GM12878 (cell line): ENCODE results near the gene NKX2-8. TPM values are rescaled to one million over a fixed set of nuclear protein-coding genes. Genes with fewer than 3 reads are reported as not detected.

ENCODE experiments used
- ATAC-seq: fragments of 200-7000 bp; cut with Tn5 transposase; 3 replicates; pipeline ENCODE4 v1.9.1; 2020; ENCODE audit warnings: mild to moderate bottlenecking, moderate library complexity
- BruUV-seq: library from RNA; stranded (reverse); fragments of 400-500 nt; replicated peaks from 2 replicates; lab custom pipeline; 2021; lab: Mats Ljungman, UMichigan
- CTCF ChIA-PET: fragments of 300-600 bp; sonication (Branson Sonifier 250); formaldehyde crosslinking; extraction: SDS; loops from one replicate; lab custom pipeline; 2021; ENCODE audit warnings: inconsistent platforms; lab: Yijun Ruan, JAX
- POLR2A ChIA-PET: fragments of 350-600 bp; formaldehyde crosslinking; extraction: SDS; loops from one replicate; lab custom pipeline; 2021; ENCODE audit warnings: inconsistent platforms; lab: Charles Lee
- RAD21 ChIA-PET: fragments of 300-600 bp; sonication (Branson Sonifier 250); formaldehyde crosslinking; loops from one replicate; lab custom pipeline; 2023; ENCODE audit warnings: antibody characterized with exemption; ENCODE audit not compliant: unreplicated experiment; lab: Charles Lee
- SMC1A ChIA-PET: fragments of 300-600 bp; sonication (Branson Sonifier 250); formaldehyde crosslinking; loops from one replicate; lab custom pipeline; 2023; ENCODE audit not compliant: unreplicated experiment, uncharacterized antibody; lab: Charles Lee
- DNase-seq: peaks from one replicate; pipeline ENCODE4 v3.0.0-alpha.2; 2011; ENCODE audit warnings: low read depth, low spot score
- FAIRE-seq: peaks from 3 replicates; lab custom pipeline; 2011; peaks lifted over from hg19 to GRCh38; lab: Jason Lieb, UNC
- H2AFZ ChIP-seq: 2 replicates; pipeline ENCODE4 v1.6.0; 2011; ENCODE audit warnings: low read depth, low read length, control low read depth; ENCODE audit not compliant: control insufficient read depth
- H3K27ac ChIP-seq: 2 replicates; pipeline ENCODE4 v1.5.1; 2011; ENCODE audit warnings: control low read depth; ENCODE audit not compliant: control insufficient read depth, insufficient read depth
- H3K27me3 ChIP-seq, 2 experiments: replicated peaks in 1 of 2; 2 replicates each; pipeline versions ENCODE4 v1.6.0 to v1.6.1; 2011; ENCODE audit warnings: low read length in 1 of 2; ENCODE audit not compliant: control insufficient read depth in 2 of 2, insufficient read depth in 2 of 2
- H3K36me3 ChIP-seq, 2 experiments: 2 replicates each; pipeline ENCODE4 v1.5.1; 2011; ENCODE audit warnings: low read length in 1 of 2; ENCODE audit not compliant: control insufficient read depth in 2 of 2, insufficient read depth in 2 of 2
- H3K4me1 ChIP-seq: 2 replicates; pipeline ENCODE4 v1.6.1; 2011; ENCODE audit warnings: mild to moderate bottlenecking, low read length, moderate library complexity, mixed read lengths; ENCODE audit not compliant: control insufficient read depth, insufficient read depth
- H3K4me2 ChIP-seq: 2 replicates; pipeline ENCODE4 v1.6.0; 2011; ENCODE audit warnings: control low read depth; ENCODE audit not compliant: control insufficient read depth, insufficient read depth
- H3K4me3 ChIP-seq: fragments of 200-600 bp; sonication (generic); 2 replicates; pipeline ENCODE4 v1.5.1; 2016
- H3K79me2 ChIP-seq: 2 replicates; pipeline ENCODE4 v1.6.0; 2011; ENCODE audit warnings: low read length; ENCODE audit not compliant: control insufficient read depth, insufficient read depth
- H3K9ac ChIP-seq: 2 replicates; pipeline ENCODE4 v1.8.0; 2011; ENCODE audit warnings: low read length, control low read depth, mixed read lengths; ENCODE audit not compliant: control insufficient read depth, insufficient read depth
- H3K9me3 ChIP-seq: replicated peaks from 3 replicates; pipeline ENCODE4 v1.5.1; 2011; ENCODE audit warnings: mild to moderate bottlenecking, low read length; ENCODE audit not compliant: control insufficient read depth, insufficient read depth
- H4K20me1 ChIP-seq: 2 replicates; pipeline ENCODE4 v1.6.0; 2011; ENCODE audit not compliant: control insufficient read depth, insufficient read depth
- ASH2L ChIP-seq: fragments of 300-600, 200-600 bp; sonication (generic); IDR thresholded peaks from 2 replicates; pipeline ENCODE4 v1.6.1; 2017; ENCODE audit warnings: low read depth, mild to moderate bottlenecking, borderline replicate concordance
- EED ChIP-seq: sonication (generic); IDR thresholded peaks from 2 replicates; pipeline ENCODE4 v1.6.1; 2016; ENCODE audit warnings: antibody characterized with exemption, low read depth
- HCFC1 ChIP-seq: fragments of 150-350 bp; IDR thresholded peaks from 2 replicates; pipeline ENCODE4 v1.6.1; 2014; ENCODE audit warnings: low read length
- HDAC6 ChIP-seq: fragments of 200-600 bp; sonication (generic); IDR thresholded peaks from one replicate; pipeline ENCODE4 v1.8.0; 2017; ENCODE audit warnings: antibody characterized with exemption; ENCODE audit not compliant: unreplicated experiment
- IKZF2 ChIP-seq, 2 experiments: fragments of 450-650 bp; IDR thresholded peaks; 2 replicates each; pipeline ENCODE4 v1.6.1; 2017; ENCODE audit warnings: mild to moderate bottlenecking in 2 of 2, moderate library complexity in 2 of 2
- IRF4 ChIP-seq: IDR thresholded peaks from 2 replicates; pipeline ENCODE4 v1.6.1; 2011; ENCODE audit warnings: low read depth, low read length
- MAX ChIP-seq: IDR thresholded peaks from 2 replicates; pipeline ENCODE4 v1.6.1; 2012; ENCODE audit warnings: low read depth, low read length, improper control_type of control experiment
- MLLT1 ChIP-seq: fragments of 450-650 bp; IDR thresholded peaks from 2 replicates; pipeline ENCODE4 v1.6.1; 2016; ENCODE audit warnings: mild to moderate bottlenecking
- NFXL1 ChIP-seq: fragments of 450-650 bp; IDR thresholded peaks from 2 replicates; pipeline ENCODE4 v1.6.1; 2017; ENCODE audit warnings: antibody characterized with exemption, mild to moderate bottlenecking, borderline replicate concordance
- NFYA ChIP-seq: IDR thresholded peaks from 2 replicates; pipeline ENCODE4 v1.6.1; 2011; ENCODE audit warnings: low read depth, mild to moderate bottlenecking, low read length, improper control_type of control experiment, borderline replicate concordance
- NR2F1 ChIP-seq: fragments of 450-650 bp; conservative IDR thresholded peaks from 2 replicates; pipeline ENCODE4 v1.6.1; 2017; ENCODE audit warnings: mild to moderate bottlenecking
- PAX8 ChIP-seq: fragments of 450-650 bp; IDR thresholded peaks from 2 replicates; pipeline ENCODE4 v1.6.1; 2017; ENCODE audit warnings: mild to moderate bottlenecking, moderate library complexity
- RCOR1 ChIP-seq: conservative IDR thresholded peaks from 2 replicates; pipeline ENCODE4 v1.6.1; 2012; ENCODE audit warnings: low read depth, low read length, improper control_type of control experiment
- SMAD1 ChIP-seq: fragments of 450-650 bp; IDR thresholded peaks from 2 replicates; pipeline ENCODE4 v1.6.1; 2018; ENCODE audit warnings: mild to moderate bottlenecking, low read depth; ENCODE audit not compliant: partially characterized antibody
- SPI1 ChIP-seq: IDR thresholded peaks from 2 replicates; pipeline ENCODE4 v1.6.1; 2011; ENCODE audit warnings: low read depth, mild to moderate bottlenecking, low read length, moderate library complexity, borderline replicate concordance; ENCODE audit not compliant: insufficient read depth
- WRNIP1 ChIP-seq: IDR thresholded peaks from 2 replicates; pipeline ENCODE4 v1.6.1; 2011; ENCODE audit warnings: low read depth, low read length, improper control_type of control experiment, borderline replicate concordance
- ZZZ3 ChIP-seq: IDR thresholded peaks from 2 replicates; pipeline ENCODE4 v1.6.1; 2011; ENCODE audit warnings: low read depth; ENCODE audit not compliant: control insufficient read depth, insufficient read length
- WGBS: methylation state at CpG from one replicate; pipeline ENCODE4 v1.1.6; 2016; ENCODE audit warnings: low lambda C conversion rate; ENCODE audit not compliant: insufficient replicate concordance, insufficient coverage; ENCODE audit errors: missing lambda C conversion rate; 5-methylcytosine and 5-hydroxymethylcytosine counted together
- in situ Hi-C: fragments of 300-500 bp; cut with MboI; formaldehyde crosslinking; loops from 9 replicates; pipeline ENCODE4 v1.14.3; 2018; ENCODE audit warnings: mixed read lengths
- intact Hi-C: fragments of 100-400 bp; cut with micrococcal nuclease; formaldehyde crosslinking; loops from one replicate; pipeline ENCODE4 v1.14.2; 2022; ENCODE audit not compliant: unreplicated experiment
- polyA plus RNA-seq, 11 experiments: library from polyadenylated mRNA; depleted of rRNA in 4 of 11; unstranded in 6 of 11; stranded (reverse) in 5 of 11; fragments of >200 nt; fragmentation: Nextera tagmentation in 4 of 11; fragmentation: Illumina TruSeq in 1 of 11; extraction: Ambion mirVana in 4 of 11; extraction: Trizol in 1 of 11; gene quantifications; 1 replicate in 1 of 11; 2 replicates in 10 of 11; pipeline versions ENCODE4 v1.2.1 to v1.2.3, GENCODE V29; 2011 to 2016; ENCODE audit warnings: inconsistent platforms in 2 of 11, missing spikeins in 2 of 11, low read depth in 1 of 11
- total RNA-seq, 4 experiments: library from RNA; depleted of rRNA in 3 of 4; stranded (reverse); fragments of >200 nt in 3 of 4; fragmentation: Illumina TruSeq in 1 of 4; extraction: Trizol in 1 of 4; gene quantifications; 2 replicates each; pipeline versions ENCODE4 v1.2.1 to v1.2.3, GENCODE V29; 2013 to 2021

Gene NKX2-8
- total and polyA plus RNA-seq, 10 of the 15 experiments (the other 5 are each of a cell fraction or from before 2014, with no cell fraction given) = not detected

- Histone ChIP-seq H3K9me3 (no peaks in the 10 kb centered on the region), H3K4me1 (no peaks in the 10 kb centered on the region), H3K4me2 (no peak overlapping the region), H2AFZ (no peak overlapping the region), H3K9ac (no peak overlapping the region), H3K27ac (no peak overlapping the region)
- intact Hi-C loops = no loop called here
- RAD21 ChIA-PET = no interaction called here
- no peak for TF ChIP-seq WRNIP1
- no peak for TF ChIP-seq IKZF2 (IDR thresholded peaks at IDR 0.05)
- TF ChIP-seq SMAD1 = no peak
- TF ChIP-seq PAX8 = no peak
- TF ChIP-seq ASH2L = no peak
- TF ChIP-seq NR2F1 = no peak
- no peak for TF ChIP-seq HCFC1
- no peak for TF ChIP-seq MLLT1
- no peak for TF ChIP-seq IRF4
- no peak for TF ChIP-seq HDAC6
- TF ChIP-seq EED = no peak
- no peak for TF ChIP-seq RCOR1
- no peak for TF ChIP-seq NFYA
- TF ChIP-seq MAX = no peak
- no peak for TF ChIP-seq NFXL1
- no peak for TF ChIP-seq ZZZ3
- TF ChIP-seq SPI1 = no peak
- TF ChIP-seq, all 136 proteins: peak for 0
- FAIRE-seq (no peak), DNase-seq (no peak), ATAC-seq (no peak)
- no peaks in the 10 kb centered on the region for H3K27me3 ChIP-seq
- in situ Hi-C loops = no loop called here
- ChIA-PET SMC1A (no interaction called here), POLR2A (no interaction called here), CTCF (interaction anchor here (1.0 to 1.6 kb wide), 2 partner anchors 14 to 15 kb away, joined by 3 to 5 read pairs; no protein-coding TSS in a partner anchor)
- WGBS = 1% methylated on average over 3 of the region's 3 CpGs
- no peaks in the 10 kb centered on the region for H3K36me3 ChIP-seq
- BruUV-seq = no TSS peak
- no peaks in the 10 kb centered on the region for H4K20me1 ChIP-seq
- H3K79me2 ChIP-seq = no peaks in the 10 kb centered on the region
- H3K4me3 ChIP-seq = no peak overlapping the region
These were observed 36.7 kb upstream of the NKX2-8 start for GRCh38 chr14:36619131-36619530.
